Activated naive CD8-positive, alpha-beta T cell treated with anti-CD3 and anti-CD28 coated beads for 36 hours (primary cell): ENCODE measurements around the gene SIGLEC7. TPM values are rescaled to one million over a fixed set of nuclear protein-coding genes. Genes with fewer than 3 reads are reported as not detected.
"Not testable (repeated sequence)": the region's sequence is repeated elsewhere in the genome, so short reads cannot be mapped to it uniquely, and the experiment has no call there.

ENCODE experiments used
- DNase-seq: peaks from one replicate; pipeline ENCODE4 v3.0.0; 2021
- H3K27ac Mint-ChIP-seq: one replicate; pipeline ENCODE4 v1.8.0; 2022; ENCODE audit warnings: mild to moderate bottlenecking, moderate library complexity, mixed read lengths
- H3K27me3 Mint-ChIP-seq: one replicate; pipeline ENCODE4 v1.8.0; 2022; ENCODE audit warnings: mild to moderate bottlenecking, mixed read lengths
- H3K36me3 Mint-ChIP-seq: one replicate; pipeline ENCODE4 v1.8.0; 2021; ENCODE audit warnings: mild to moderate bottlenecking, mixed read lengths
- H3K4me1 Mint-ChIP-seq: one replicate; pipeline ENCODE4 v1.8.0; 2021; ENCODE audit warnings: mixed read lengths
- H3K4me3 Mint-ChIP-seq: one replicate; pipeline ENCODE4 v1.8.0; 2022; ENCODE audit warnings: mild to moderate bottlenecking, moderate library complexity, mixed read lengths
- H3K9me3 Mint-ChIP-seq: one replicate; pipeline ENCODE4 v1.8.0; 2022; ENCODE audit warnings: mixed read lengths
- total RNA-seq, 2 experiments: library from RNA; stranded (reverse); gene quantifications; one replicate each; pipeline ENCODE4 v1.2.3, GENCODE V29; 2021

The SIGLEC7 gene
- total RNA-seq, 2 experiments from 2014 or later = not detected

DNA sequence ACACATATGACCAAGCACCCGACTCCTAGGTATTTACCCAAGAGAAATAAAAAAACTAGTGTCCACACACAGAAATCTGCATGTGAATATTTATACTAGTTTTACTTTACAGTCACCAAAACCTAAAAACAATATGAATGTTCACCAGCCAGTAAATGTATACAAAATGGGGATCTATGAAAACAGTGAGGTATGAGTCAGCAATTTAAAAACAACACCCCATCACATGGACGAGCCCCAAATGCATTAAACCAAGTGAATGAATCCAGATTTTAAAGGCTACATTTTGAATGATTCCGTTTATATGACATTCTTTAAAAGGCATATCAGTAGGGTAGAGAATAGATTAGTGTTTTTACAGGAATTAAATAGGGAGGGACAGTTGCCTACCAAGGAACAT is 22.1 kb downstream of the SIGLEC7 start:
- no peaks in the 10 kb centered on the region for H3K9me3 Mint-ChIP-seq
- no peaks in the 10 kb centered on the region for H3K27me3 Mint-ChIP-seq
- no peak for DNase-seq
- no peaks in the 10 kb centered on the region for H3K36me3 Mint-ChIP-seq
- no peak overlapping the region for H3K4me3 Mint-ChIP-seq
- H3K27ac Mint-ChIP-seq = no peak overlapping the region
- H3K4me1 Mint-ChIP-seq = peaks cover 17% of the 10 kb centered on the region

DNA sequence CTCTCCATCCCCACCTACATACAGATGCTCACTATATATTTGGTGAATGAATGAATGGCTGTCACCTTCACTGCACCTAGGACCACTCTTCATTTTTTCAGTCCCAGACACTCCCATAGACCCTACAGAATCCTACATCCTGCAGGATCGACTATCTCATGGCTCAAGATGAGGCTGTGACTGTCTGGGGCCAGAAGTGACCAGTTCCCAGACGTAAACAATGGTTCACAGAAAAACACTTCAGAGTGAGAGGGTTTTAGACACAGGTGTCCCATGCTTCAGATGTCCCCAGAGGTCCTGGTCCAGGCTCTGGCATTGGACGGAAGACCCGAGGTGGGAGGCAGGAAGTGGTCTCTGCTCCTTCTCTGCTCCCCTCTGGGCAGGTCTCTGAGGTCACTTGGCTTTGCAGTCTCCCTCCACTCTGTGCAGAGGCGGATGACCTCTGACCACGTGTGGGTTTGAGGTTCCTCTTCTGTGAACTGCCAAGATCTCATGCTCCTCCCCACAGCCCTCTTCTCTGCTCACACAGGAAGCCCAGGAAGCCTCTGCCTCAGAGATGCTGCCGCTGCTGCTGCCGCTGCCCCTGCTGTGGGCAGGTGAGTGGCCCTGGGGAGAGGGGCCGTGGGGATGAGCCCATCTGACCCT is 24.9 kb downstream of the SIGLEC7 start:
- Mint-ChIP-seq H3K36me3 (no peaks in the 10 kb centered on the region), H3K27me3 (no peaks in the 10 kb centered on the region), H3K9me3 (no peaks in the 10 kb centered on the region), H3K4me3 (no peak overlapping the region), H3K27ac (peak overlapping the region; percentile 52), H3K4me1 (peaks cover 17% of the 10 kb centered on the region)
- peak; percentile 22 for DNase-seq

DNA sequence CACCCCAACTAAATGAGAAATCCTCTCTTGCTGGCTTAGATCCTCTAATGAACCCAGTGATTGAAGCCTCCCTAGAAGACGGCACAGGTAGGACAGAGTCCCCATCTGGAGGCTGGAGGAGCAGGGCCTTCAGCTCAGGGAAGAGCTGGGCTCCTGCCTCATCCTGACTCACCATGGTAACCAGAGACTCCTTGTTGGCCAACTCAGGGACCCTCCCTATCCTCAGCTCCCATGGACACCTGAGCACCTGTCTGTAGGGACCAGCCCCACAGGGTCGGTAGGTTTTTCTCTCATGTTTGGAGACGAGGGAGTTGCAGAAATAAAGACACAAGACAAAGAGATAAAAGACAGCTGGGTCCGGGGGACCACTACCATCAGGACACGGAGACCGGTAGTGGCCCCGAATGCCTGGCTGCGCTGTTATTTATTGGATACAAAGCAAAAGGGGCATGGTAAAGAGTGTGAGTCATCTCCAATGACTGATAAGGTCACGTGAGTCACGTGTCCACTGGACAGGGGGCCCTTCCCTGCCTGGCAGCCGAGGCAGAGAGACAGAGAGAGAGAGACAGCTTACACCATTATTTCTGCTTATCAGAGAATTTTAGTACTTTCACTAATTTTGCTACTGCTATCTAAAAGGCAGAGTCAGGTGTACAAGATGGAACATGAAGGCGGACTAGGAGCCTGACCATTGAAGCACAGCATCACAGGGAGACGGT is 26.6 kb downstream of the SIGLEC7 start:
- Mint-ChIP-seq H3K27ac (no peak overlapping the region), H3K4me1 (peaks cover 17% of the 10 kb centered on the region), H3K4me3 (no peak overlapping the region), H3K9me3 (no peaks in the 10 kb centered on the region), H3K27me3 (no peaks in the 10 kb centered on the region), H3K36me3 (no peaks in the 10 kb centered on the region)
- DNase-seq = no peak

DNA sequence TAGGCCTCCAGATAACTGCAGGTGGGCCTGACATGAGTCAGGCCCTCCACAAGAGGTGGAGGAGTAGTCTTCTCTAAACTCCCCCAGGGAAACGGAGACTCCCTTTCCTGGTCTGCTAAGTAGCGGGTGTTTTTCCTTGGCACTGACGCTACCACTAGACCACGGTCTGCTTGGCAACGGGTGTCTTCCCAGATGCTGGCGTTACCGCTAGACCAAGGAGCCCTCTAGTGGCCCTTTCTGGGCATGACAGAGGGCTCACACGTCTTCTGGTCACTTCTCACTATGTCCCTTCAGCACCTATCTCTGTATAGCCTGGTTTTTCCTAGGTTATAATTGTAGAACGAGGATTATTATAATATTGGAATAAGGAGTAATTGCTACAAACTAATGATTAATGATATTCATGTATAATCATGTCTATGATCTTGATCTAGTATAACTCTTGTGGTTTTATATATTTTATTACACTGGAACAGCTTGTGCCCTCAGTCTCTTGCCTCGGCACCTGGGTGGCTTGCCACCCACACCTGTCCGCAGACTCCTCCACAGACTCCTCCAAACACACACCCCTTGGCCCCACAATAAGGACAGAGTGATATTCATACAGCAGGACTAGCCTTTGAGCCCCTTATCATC is 27.3 kb downstream of the SIGLEC7 start:
- DNase-seq = peak; percentile 58
- peaks cover 17% of the 10 kb centered on the region for H3K4me1 Mint-ChIP-seq
- not testable (repeated sequence) for H3K36me3 Mint-ChIP-seq, H3K27me3 Mint-ChIP-seq, H3K4me3 Mint-ChIP-seq, H3K27ac Mint-ChIP-seq, H3K9me3 Mint-ChIP-seq

DNA sequence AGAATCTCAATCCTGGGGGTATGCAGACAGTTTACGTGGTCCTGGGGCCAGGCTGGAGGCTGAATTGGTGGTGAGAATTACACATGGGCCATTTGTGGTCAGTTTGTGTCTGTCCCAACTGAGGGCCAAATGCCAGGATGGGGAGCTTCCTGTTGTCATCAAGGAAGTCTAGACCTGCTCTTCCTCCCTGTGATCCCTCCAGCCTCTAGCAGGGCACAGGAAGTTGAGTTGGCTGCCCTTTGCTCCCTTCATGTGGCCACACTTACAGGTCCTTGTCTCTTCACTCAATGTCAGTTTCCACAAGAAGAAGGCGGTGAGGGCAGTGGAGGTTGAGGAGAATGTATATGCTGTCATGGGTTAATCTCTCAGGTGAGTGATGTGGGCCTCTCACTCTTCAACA is 30.1 kb downstream of the SIGLEC7 start:
- Mint-ChIP-seq H3K4me3 (no peak overlapping the region), H3K36me3 (no peaks in the 10 kb centered on the region), H3K9me3 (no peaks in the 10 kb centered on the region), H3K4me1 (peaks cover 11% of the 10 kb centered on the region), H3K27ac (no peak overlapping the region), H3K27me3 (no peaks in the 10 kb centered on the region)
- DNase-seq = no peak

DNA sequence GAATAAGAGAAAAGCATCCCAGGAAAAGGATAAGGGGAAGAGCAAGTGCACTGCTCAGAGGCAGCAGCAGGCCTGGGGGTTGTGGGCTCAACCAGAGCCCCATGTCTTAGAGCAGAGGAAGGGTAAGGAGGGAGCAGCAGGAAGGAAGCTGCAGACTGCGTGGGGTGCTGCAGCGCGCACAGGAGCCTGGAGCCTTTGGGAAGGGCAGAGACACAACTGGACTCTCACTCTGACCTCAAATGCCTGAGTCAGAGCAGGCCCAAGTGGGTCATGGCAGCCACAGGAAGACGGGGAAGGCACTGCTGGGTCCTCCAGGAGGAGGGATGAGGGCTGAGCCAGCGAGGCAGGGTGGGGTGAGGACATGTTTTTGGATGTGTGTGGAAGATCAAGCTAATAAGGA is 31.6 kb downstream of the SIGLEC7 start:
- Mint-ChIP-seq H3K4me1 (peaks cover 3% of the 10 kb centered on the region), H3K27ac (no peak overlapping the region)
- DNase-seq = no peak

DNA sequence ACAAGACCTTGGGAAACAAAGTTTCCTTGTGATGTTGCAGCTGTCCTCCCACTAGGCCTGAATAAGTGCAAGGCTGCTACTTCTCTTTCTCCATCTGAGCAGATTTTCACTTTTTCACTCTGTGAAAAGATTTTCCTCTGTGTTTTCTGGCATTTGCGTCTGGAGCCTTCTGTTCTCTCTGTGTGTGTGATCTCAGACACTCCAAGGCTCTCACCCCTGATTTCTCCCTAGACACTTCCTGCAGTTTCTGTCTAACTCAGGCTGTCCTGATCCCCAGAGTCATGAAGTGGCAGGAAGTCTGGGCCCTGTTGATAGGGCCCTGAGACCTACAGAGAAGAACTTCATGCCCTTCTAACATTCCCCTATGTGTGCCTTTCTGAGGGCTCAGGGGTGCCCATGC is 37.2 kb downstream of the SIGLEC7 start:
- H3K9me3 Mint-ChIP-seq = no peaks in the 10 kb centered on the region
- H3K4me1 Mint-ChIP-seq = peaks cover 2% of the 10 kb centered on the region
- DNase-seq = no peak
- no peak overlapping the region for H3K4me3 Mint-ChIP-seq
- H3K27me3 Mint-ChIP-seq = peaks cover 11% of the 10 kb centered on the region
- no peak overlapping the region for H3K27ac Mint-ChIP-seq
- H3K36me3 Mint-ChIP-seq = no peaks in the 10 kb centered on the region

More for the DNA sequence above, 31.6 kb downstream of the SIGLEC7 start:
- Mint-ChIP-seq H3K27me3 (no peaks in the 10 kb centered on the region), H3K36me3 (no peaks in the 10 kb centered on the region), H3K4me3 (no peak overlapping the region), H3K9me3 (no peaks in the 10 kb centered on the region)

DNA sequence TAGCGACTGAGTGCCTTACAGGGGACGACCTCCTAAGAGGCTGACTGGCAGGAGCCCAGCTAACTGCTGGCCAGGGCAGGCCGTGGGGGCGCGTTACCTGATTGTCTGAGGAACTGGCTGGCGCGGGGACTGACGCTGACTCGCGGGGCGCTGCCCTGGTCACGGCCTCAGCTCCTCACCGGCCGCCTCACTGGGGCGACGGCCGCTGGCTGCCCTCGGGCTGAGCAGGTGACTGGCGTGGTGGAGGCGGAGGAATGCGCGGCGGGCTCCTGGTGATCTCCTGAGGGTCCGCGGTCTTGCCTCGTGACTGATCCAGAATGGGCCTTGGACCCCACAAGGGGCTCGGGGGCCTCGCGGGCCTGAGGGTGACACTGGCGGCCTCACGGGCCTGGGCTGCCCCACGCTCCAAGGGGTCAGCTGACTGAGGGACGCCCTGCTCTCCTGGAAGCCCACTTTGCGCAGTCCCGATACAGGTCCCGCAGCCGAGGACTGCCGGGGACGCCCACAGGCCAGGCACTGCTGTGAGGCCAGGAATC is 39.3 kb downstream of the SIGLEC7 start:
- Mint-ChIP-seq H3K9me3 (no peaks in the 10 kb centered on the region), H3K36me3 (no peaks in the 10 kb centered on the region), H3K27me3 (peaks cover 22% of the 10 kb centered on the region), H3K4me3 (no peak overlapping the region), H3K4me1 (peaks cover 2% of the 10 kb centered on the region), H3K27ac (no peak overlapping the region)
- no peak for DNase-seq

DNA sequence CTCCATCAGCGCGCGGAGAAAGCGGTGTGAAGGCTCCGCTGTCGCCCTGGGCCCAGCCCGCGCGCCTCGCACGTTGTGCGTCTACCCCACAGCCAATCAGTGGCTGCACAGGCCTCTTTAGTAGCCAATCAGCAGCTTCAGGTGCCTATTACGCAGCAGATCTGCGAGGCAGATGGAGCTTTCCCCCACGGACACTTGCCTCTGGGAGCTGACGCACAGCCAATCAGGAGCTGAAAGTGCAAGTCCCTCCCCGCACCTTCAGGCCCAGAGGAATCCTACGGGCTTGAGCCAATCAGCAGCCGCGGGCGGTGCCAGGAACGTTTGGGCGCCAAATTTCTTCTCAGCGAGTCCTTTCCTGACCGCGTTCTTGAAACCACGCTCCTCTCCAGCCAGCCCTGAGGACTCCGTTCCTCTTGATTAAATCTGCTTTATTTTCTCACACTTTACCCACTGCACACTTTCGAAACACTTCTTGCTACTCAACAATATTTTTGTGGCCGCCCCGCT is 39.9 kb downstream of the SIGLEC7 start:
- no peak overlapping the region for H3K4me3 Mint-ChIP-seq
- H3K27me3 Mint-ChIP-seq = peaks cover 22% of the 10 kb centered on the region
- H3K9me3 Mint-ChIP-seq = no peaks in the 10 kb centered on the region
- H3K27ac Mint-ChIP-seq = no peak overlapping the region
- peaks cover 2% of the 10 kb centered on the region for H3K4me1 Mint-ChIP-seq
- DNase-seq = no peak
- H3K36me3 Mint-ChIP-seq = no peaks in the 10 kb centered on the region

DNA sequence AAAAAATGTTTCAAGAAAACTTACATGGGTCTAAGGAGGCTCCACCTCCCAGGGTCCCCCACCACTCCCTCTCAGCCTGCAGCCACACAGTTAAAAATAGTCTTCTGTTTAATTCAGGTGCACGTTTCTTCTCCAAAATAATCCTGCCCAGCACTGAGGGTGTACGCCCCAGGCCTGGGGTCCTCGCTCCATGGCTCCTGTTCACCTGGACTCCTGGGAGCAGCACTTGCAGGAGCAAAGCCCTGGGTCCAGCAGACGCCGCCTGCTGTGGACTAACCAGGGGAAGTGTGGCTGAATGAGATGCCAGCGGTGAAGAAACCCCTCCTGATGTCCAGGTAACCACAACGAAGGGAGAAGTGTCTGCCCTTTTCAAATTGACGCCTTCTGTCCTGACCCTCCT is 41.5 kb downstream of the SIGLEC7 start:
- Mint-ChIP-seq H3K36me3 (no peaks in the 10 kb centered on the region), H3K4me1 (peaks cover 2% of the 10 kb centered on the region), H3K27ac (no peak overlapping the region), H3K4me3 (no peak overlapping the region), H3K27me3 (peaks cover 22% of the 10 kb centered on the region), H3K9me3 (no peaks in the 10 kb centered on the region)
- DNase-seq = no peak

DNA sequence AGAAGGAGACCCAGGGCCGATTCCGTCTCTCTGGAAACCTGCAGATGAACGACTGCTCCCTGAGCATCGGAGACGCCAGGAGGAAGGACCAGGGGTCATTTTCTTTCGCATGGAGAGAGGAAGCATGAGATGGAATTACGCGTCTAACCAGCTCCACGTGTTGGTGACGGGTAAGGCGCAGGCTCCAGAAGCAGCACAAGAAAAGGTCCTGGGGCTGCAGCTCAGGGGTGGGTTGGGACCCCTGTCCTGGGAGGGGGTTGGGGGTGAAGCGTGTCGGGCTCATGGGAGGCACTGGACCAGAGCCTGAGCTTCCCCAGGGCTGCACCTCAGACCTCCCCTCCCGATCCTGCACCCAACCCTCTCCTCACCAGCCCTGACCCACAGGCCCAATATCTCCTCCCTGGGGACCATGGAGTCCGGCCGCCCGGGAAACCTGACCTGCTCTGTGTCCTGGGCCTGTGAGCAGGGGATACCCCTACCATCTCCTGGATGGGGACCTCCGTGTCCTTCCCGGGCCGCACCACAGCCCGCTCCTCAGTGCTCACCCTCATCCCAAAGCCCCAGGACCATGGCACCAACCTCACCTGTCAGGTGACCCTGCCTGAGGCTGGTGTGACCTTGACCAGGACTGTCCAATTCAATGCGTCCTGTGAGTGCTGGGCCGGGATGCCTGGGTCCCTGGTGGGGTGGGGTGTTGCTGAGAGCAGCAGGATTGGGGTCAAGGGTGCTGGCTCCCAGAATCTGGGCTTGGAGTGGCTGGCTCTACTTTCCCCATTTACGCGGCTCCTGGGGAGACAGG is 43.2 kb downstream of the SIGLEC7 start:
- no peaks in the 10 kb centered on the region for H3K36me3 Mint-ChIP-seq
- no peak for DNase-seq
- H3K4me3 Mint-ChIP-seq = no peak overlapping the region
- H3K4me1 Mint-ChIP-seq = peaks cover 2% of the 10 kb centered on the region
- no peak overlapping the region for H3K27ac Mint-ChIP-seq
- H3K9me3 Mint-ChIP-seq = no peaks in the 10 kb centered on the region
- peaks cover 22% of the 10 kb centered on the region for H3K27me3 Mint-ChIP-seq

DNA sequence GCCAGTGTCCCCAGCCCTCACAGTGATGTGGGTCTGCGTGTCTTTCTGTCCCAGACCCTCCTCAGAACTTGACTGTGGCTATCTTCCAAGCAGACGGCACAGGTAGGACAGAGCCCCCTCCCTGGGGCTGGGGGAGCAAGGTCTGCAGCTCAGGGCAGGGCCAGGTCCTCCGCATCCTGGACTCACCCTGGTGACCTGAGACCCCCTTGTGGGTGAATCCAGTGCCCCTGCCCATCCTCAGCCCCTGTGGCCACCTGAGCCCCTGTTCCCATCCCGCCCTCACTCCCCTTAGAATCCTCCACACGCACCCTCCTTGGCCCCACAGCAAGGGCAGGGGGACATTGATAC is 43.7 kb downstream of the SIGLEC7 start:
- Mint-ChIP-seq H3K27me3 (peaks cover 22% of the 10 kb centered on the region), H3K27ac (no peak overlapping the region), H3K36me3 (no peaks in the 10 kb centered on the region), H3K9me3 (no peaks in the 10 kb centered on the region), H3K4me1 (peaks cover 2% of the 10 kb centered on the region), H3K4me3 (no peak overlapping the region)
- no peak for DNase-seq

DNA sequence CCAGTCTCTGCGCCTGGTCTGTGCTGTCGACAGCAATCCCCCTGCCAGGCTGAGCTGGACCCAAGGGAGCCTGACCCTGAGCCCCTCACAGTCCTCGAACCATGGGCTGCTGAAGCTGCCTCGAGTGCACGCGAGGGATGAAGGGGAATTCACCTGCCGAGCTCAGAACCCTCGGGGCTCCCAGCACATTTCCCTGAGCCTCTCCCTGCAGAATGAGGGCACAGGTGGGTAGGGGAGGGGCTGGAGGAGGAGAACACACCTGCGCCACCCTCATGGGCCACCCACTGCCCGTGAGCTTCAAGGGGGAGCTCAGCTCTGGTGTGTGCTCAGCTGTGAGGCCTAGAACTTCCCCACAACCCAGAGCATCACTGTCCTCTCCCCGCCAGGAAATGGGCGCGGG is 44.2 kb downstream of the SIGLEC7 start:
- no peak for DNase-seq
- H3K4me3 Mint-ChIP-seq = no peak overlapping the region
- no peaks in the 10 kb centered on the region for H3K9me3 Mint-ChIP-seq
- no peaks in the 10 kb centered on the region for H3K36me3 Mint-ChIP-seq
- H3K27ac Mint-ChIP-seq = no peak overlapping the region
- H3K27me3 Mint-ChIP-seq = peaks cover 22% of the 10 kb centered on the region
- peaks cover 2% of the 10 kb centered on the region for H3K4me1 Mint-ChIP-seq

DNA sequence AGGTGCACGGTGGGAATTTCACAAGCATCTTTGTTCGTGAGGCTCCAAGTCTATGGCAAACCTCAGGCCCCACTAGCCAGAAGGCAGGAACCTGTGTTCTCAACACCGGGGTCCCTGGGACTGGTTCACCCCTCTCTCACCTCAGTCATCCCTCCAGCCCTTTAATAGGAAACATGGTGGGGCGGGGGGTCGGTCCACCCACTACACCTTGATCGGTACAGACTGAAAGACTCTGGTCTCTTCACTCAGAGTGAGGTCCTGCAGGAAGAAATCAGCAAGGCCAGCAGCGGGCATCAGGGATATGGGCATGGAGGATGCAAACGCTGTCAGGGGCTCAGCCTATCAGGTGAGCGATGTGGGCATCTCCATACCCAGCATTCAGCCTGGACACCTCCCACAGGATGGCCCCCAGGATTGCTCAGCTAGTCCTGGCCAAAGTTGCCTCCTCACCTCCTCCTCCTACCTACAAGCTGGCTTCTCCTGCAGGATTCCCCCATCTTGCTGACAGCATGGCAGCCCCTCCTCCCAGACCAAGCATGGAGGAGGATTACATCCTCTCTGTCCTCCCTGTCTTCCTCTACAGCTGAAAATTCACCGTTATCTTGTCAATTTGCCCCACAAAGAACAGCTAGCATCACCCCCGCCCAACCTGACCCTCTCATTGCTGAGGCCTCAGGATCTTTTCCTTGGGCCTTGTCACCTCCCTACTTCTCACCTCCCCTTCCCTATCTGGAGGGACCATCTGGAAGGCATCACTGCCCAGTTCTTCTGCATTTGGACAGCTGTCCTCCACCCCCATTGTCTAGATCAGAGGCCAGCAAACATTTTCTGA is 45.5 kb downstream of the SIGLEC7 start:
- Mint-ChIP-seq H3K4me1 (no peaks in the 10 kb centered on the region), H3K9me3 (no peaks in the 10 kb centered on the region), H3K27me3 (peaks cover 22% of the 10 kb centered on the region), H3K4me3 (no peak overlapping the region), H3K27ac (no peak overlapping the region), H3K36me3 (no peaks in the 10 kb centered on the region)
- DNase-seq = no peak
